ENCODE results near the gene MEGF6.

The MEGF6 gene

DNA sequence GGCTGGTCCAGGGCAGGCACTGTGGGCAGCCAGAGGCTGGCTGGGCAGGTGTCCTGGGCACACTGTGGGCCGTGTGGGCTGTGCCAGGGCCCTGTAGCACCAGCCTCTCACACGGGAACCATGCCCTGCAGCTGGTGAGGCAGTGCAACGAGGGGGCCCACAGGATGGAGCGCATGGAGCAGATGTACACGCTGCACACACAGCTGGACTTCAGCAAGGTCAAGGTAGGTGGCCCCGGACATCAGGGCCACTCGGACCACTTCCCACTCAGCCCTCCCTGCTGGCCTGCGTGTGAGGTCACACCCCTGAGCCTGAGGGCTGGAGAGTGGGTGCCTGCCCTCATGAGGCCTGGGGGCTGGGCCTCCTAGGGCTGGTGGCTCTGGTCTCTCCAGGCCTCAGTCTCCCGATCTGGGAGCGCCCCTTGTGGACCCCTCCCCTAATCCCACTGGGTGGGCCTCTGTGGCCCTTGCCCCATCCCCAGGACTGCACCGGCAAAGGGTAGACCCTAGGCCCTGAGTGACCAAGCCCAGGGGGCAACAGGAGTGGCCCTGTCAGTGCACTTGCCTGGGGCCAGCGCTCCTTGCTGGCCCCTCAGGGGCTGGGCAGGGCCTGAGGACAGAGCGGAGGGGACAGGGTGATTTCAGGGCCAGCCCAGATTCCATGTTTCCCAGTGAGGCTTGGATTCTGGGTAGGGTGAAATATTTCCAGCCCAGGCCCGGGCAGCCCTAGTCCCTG lies 135.3 kb downstream of the MEGF6 start:
- H3K4me1 Mint-ChIP-seq: no peaks in the 10 kb centered on the region
- H3K9me3 Mint-ChIP-seq: no peaks in the 10 kb centered on the region
- no peak overlapping the region for H3K4me3 Mint-ChIP-seq
- no peaks in the 10 kb centered on the region for H3K36me3 Mint-ChIP-seq
- no peak overlapping the region for H3K27ac Mint-ChIP-seq
- H3K27me3 Mint-ChIP-seq: no peaks in the 10 kb centered on the region

GRCh38 chr1:3474421-3474820 lies 136.9 kb downstream of the MEGF6 start:
- H3K4me3 Mint-ChIP-seq: no peak overlapping the region
- no peaks in the 10 kb centered on the region for H3K27me3 Mint-ChIP-seq
- H3K9me3 Mint-ChIP-seq: no peaks in the 10 kb centered on the region
- H3K4me1 Mint-ChIP-seq: no peaks in the 10 kb centered on the region
- H3K27ac Mint-ChIP-seq: no peak overlapping the region
- no peaks in the 10 kb centered on the region for H3K36me3 Mint-ChIP-seq

DNA sequence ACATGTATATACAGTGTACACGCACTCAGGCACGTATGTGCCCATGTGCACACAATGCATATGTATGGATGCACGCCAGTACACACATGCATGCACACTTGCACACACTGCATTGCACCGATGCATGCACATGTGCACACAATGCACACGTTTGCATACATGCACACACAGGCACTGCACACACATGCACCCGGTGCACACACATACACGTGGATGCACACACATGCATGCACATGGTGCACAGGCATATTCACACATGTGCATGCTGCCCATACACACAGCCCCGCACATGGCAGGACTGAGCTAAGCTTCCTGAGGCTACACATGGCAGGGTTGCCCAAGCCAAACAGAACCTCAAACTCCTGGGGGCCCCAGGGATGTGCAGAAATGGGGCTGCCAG lies 137.3 kb downstream of the MEGF6 start:
- Mint-ChIP-seq H3K27me3 (no peaks in the 10 kb centered on the region), H3K4me1 (no peaks in the 10 kb centered on the region), H3K4me3 (no peak overlapping the region), H3K9me3 (no peaks in the 10 kb centered on the region), H3K36me3 (no peaks in the 10 kb centered on the region), H3K27ac (no peak overlapping the region)

DNA sequence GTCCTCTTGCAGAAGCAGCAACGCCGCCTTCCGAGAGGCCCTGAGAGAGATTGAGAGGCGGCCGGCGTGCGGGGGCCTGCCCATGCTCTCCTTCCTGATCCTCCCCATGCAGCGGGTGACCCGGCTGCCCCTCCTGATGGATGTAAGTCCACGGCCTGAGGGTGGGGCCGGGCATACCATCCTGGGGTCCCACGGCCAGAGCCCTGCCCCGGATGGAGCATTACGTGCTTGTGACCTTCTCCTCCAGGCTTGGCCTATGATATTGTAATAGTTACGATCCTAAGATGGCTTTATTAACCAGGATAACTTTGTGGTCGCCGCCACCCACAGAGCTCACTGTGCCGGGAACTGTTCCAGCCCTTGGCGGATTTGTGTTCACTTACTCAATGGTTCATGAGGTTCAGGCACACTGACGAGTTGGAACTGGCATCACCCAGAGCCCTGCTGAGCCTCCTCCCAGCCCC lies 137.9 kb downstream of the MEGF6 start:
- H3K27me3 Mint-ChIP-seq: no peaks in the 10 kb centered on the region
- H3K9me3 Mint-ChIP-seq: no peaks in the 10 kb centered on the region
- H3K27ac Mint-ChIP-seq: no peak overlapping the region
- H3K36me3 Mint-ChIP-seq: no peaks in the 10 kb centered on the region
- H3K4me1 Mint-ChIP-seq: no peaks in the 10 kb centered on the region
- no peak overlapping the region for H3K4me3 Mint-ChIP-seq

DNA sequence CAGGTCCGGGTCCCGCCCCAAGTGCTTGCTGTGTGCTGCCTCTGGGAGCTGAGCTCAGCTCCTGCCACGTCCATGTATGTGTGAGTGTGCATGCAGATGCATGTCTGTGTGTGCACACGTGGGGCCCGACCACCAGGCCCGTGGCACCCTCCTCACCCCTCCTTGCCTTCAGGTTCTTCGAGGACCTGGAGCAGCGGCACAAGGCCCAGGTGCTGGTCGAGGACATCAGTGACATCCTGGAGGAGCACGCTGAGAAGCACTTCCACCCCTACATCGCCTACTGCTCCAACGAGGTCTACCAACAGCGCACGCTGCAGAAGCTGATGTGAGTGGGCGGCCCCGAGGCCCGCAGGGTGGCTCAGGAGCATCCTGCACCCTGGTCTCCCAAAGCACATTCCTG lies 138.4 kb downstream of the MEGF6 start:
- Mint-ChIP-seq H3K9me3 (no peaks in the 10 kb centered on the region), H3K27me3 (no peaks in the 10 kb centered on the region), H3K4me3 (no peak overlapping the region), H3K27ac (no peak overlapping the region), H3K36me3 (no peaks in the 10 kb centered on the region), H3K4me1 (no peaks in the 10 kb centered on the region)

GRCh38 chr1:3472088-3472850 lies 139.0 kb downstream of the MEGF6 start:
- no peaks in the 10 kb centered on the region for H3K4me1 Mint-ChIP-seq
- no peak overlapping the region for H3K4me3 Mint-ChIP-seq
- H3K27me3 Mint-ChIP-seq: no peaks in the 10 kb centered on the region
- H3K27ac Mint-ChIP-seq: no peak overlapping the region
- no peaks in the 10 kb centered on the region for H3K36me3 Mint-ChIP-seq
- no peaks in the 10 kb centered on the region for H3K9me3 Mint-ChIP-seq

DNA sequence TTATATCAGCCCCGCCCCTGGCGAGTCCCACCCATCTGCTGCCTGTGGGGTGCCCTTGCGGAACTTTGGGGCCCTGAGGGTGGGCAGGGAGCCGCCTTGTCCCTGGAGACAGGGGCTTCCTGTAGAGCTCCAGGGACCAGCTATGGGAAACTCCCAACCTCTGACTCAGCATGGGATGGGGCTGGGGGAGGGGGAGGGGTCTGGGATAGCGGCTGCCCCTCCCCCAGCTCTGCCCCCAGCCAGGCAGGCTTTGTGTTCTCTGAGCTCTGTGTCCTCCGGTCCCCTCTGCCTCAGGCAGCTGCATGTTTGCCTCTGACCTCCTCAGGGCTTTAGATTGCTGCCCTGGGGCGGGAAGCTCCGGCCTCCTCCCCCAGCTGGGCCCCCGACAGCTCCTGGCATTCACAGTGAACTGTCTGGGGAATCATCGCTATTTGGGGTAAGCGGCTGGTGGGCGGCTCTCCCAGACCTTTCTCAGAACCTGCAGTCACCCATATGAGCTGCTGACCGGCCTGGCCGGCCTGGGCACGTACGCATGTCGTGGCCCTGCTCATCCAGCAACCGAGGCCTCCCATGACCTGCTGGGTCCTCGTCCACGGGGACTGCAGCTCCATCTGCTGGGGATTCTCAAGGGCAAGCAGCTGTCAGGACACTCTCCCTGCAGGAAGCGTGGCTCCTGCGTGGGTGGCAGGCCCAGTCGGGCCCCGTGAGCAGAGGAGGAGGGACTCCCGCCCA lies 139.8 kb downstream of the MEGF6 start:
- Mint-ChIP-seq H3K4me3 (no peak overlapping the region), H3K36me3 (no peaks in the 10 kb centered on the region), H3K27ac (no peak overlapping the region), H3K9me3 (no peaks in the 10 kb centered on the region), H3K4me1 (no peaks in the 10 kb centered on the region), H3K27me3 (no peaks in the 10 kb centered on the region)

DNA sequence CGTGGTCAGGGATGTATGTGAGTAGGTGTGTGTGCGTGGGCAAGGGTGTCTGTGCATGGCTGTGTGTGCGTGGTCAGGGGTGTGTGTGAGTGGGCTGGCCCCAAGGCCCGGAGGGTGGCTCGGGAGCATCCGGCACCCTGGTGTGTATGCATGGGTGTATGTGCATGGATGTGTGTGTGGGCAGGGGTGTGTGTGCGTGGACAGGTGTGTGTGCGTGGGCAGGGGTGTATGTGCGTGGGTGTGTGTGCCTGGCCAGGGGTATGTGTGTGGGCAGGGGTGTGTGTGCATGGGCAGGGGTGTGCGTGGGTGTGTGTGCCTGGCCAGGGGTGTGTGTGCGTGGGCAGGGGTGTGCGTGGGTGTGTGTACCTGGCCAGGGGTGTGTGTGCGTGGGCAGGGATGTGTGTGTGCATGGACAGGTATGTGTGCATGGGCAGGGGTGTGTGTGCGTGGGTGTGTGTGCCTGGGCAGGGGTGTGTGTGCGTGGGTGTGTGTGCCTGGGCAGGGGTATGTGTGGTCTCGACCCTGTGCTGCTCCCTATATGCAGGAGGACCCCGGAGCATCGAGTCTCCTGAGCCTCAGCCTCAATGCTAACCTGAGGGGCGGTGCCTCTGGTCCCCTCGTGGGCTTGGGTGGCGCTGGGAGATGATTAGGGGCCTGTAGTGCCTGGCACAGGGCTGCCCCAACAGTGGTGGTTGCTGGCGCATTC lies 140.5 kb downstream of the MEGF6 start:
- Mint-ChIP-seq H3K27me3 (no peaks in the 10 kb centered on the region), H3K9me3 (no peaks in the 10 kb centered on the region), H3K27ac (no peak overlapping the region), H3K4me1 (no peaks in the 10 kb centered on the region), H3K36me3 (no peaks in the 10 kb centered on the region), H3K4me3 (no peak overlapping the region)

- H3K9me3 Mint-ChIP-seq: no peaks in the 10 kb centered on the region
- H3K4me3 Mint-ChIP-seq: no peak overlapping the region
- H3K27me3 Mint-ChIP-seq: no peaks in the 10 kb centered on the region
- H3K4me1 Mint-ChIP-seq: no peaks in the 10 kb centered on the region
- H3K36me3 Mint-ChIP-seq: no peaks in the 10 kb centered on the region
- H3K27ac Mint-ChIP-seq: peak overlapping the region; percentile 32
Observed at GRCh38 chr1:3469849-3470649, 141.3 kb downstream of the MEGF6 start.

DNA sequence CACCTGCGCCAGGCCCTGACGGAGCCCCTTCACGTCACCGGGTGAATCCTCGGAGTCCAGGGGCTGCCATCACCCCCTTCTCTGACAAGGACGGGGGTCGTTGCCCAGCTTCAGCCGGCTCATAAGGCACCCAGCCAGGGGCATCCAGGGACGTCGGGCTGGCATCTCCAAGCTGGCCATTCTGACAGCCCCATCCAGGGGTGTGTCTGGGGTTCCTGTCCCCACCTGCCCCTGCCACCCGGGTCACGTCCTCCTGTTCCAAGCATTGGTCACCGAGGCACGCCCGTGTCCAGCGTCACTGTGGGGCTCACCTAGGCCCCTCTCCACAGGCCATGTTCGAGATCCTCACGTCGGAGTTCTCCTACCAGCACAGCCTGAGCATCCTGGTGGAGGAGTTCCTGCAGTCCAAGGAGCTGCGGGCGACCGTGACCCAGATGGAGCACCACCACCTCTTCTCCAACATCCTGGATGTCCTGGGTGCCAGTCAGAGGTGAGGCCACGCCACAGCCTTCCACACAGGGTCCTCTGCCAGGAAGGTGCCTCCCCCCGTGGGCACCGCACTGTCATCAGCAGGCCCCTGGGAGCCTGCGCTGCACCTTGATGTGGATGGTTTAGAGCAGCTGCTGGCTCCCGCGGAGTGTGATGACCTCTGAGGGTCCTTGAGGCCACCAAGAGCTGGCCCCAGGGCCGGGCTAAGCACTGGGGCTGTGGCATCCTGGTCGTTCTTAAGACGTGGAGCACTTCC lies 142.0 kb downstream of the MEGF6 start:
- H3K27ac Mint-ChIP-seq: no peak overlapping the region
- H3K4me3 Mint-ChIP-seq: no peak overlapping the region
- no peaks in the 10 kb centered on the region for H3K4me1 Mint-ChIP-seq
- no peaks in the 10 kb centered on the region for H3K9me3 Mint-ChIP-seq
- no peaks in the 10 kb centered on the region for H3K27me3 Mint-ChIP-seq
- no peaks in the 10 kb centered on the region for H3K36me3 Mint-ChIP-seq

DNA sequence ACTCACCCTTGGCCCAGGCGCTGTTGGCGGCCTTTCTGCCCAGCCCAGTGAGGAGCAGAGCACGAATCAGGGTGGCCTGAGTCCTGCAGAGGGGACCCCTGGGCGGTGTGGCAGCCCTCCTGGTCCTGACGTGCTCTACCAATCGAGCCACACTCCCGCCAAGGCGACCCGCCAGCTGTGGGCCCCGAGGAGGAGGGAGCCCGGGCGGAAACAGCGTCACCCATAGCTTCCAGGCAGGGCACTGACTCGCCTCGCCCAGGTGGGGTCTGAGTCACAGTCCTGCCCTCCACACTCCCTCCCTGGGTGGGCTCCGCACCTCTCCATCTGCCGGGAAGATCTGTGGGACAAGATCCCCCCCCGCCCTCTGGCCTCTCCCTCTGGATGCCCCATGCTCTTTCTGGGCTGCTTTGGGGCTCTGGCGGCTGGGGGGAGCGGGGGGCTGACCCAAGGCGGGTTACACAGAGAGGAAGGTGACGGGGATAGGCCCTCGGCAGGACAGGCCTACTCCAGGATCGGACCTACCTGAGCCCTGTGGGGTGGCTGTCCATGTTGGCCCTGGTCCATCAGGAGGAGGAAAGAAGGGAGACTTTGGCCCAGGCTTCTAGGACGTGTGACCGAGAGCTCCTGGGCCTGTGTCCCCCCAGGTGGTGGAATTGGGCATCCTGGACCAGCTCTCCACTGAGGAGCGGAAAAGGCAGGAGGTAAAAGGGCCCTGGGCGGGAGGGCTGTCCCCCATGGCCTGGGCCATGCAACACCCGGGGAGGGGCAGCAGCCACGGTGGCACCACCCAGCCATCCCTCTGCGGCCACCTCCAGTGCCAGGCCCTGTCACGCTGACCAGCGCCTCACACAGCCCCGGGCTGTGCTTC lies 142.8 kb downstream of the MEGF6 start:
- Mint-ChIP-seq H3K4me3 (no peak overlapping the region), H3K9me3 (no peaks in the 10 kb centered on the region), H3K27me3 (no peaks in the 10 kb centered on the region), H3K36me3 (no peaks in the 10 kb centered on the region), H3K4me1 (no peaks in the 10 kb centered on the region), H3K27ac (no peak overlapping the region)

GRCh38 chr1:3467096-3468036 lies 143.9 kb downstream of the MEGF6 start:
- no peaks in the 10 kb centered on the region for H3K27me3 Mint-ChIP-seq
- H3K4me3 Mint-ChIP-seq: no peak overlapping the region
- no peak overlapping the region for H3K27ac Mint-ChIP-seq
- no peaks in the 10 kb centered on the region for H3K36me3 Mint-ChIP-seq
- H3K4me1 Mint-ChIP-seq: no peaks in the 10 kb centered on the region
- no peaks in the 10 kb centered on the region for H3K9me3 Mint-ChIP-seq
